Limb (tissue), 2 donors: ENCODE measurements around the gene GORASP1.

Experiments
- DNase-seq, 2 donors: peaks; one replicate each; pipeline ENCODE4 v3.0.0-alpha.2; 2016; ENCODE audit errors: extremely low spot score in 2 of 2

Gene GORASP1

DNA sequence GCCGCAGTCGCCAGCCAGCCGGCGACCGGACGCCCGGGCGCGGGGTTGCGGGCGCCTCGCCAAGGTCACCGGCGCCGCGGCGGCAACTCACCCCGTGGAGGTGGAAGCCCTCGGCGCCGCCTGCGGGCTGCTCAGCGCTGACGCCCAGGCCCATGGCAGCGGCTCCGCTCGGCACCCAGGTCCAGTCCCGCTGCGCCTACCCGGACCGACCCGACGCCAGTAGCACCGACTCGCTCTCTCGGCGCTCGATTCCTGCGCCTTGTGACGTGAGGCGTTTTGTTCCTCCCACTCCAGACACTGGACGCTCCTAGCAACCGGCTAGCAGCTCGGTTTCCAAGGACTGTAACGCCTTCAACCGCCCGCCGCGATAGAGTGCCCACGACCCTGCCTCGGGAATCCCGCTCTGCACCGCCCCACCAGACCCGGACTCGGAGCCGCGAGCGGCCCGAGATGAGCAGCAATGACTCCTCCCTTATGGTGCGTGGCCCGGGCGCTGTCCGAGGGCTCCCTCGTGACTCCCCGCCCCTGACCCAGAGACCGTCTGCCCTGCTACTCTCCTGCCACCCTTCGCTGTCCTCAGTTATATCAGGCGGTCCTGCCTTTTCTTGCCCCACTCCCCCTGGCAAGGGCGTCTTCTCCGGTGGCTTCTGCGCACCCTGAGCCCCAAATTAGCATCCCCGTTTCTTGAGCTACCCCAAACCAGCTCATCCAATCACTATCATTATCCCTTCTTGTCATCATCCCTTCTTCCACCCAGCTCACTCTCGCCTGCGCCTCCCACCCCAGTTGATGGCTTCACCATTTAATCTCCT is at the start of gene GORASP1, which contains the start of gene TTC21A:
GORASP1 (minus strand) TSS at position 240 of the 812 bp plus-strand sequence; CDS start at position 154, 86 bp downstream.
TTC21A (plus strand) TSS at position 293 of the 812 bp plus-strand sequence; CDS start at position 451, 158 bp downstream.
- DNase-seq = peak; percentile 91 to 92

DNA sequence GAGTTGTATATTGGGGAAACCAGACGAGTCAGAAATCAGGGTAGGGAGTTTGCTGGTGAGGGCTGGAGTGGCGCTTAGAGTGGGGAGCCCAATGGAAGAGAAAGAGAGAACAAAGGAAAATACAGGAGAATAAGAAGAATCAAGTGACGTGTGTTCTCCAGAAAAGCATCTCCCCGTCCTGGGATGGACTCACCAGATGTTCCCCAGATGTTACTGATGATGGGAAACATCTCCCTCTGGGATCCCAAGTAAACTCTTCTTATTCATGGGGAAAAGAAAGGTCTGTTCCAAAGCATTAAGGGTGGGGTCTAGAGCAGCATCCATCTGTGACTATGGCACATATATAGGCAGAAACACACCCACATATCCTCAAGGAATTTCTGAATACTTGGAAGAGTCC is 49.0 kb upstream of the GORASP1 start:
- no peak for DNase-seq

DNA sequence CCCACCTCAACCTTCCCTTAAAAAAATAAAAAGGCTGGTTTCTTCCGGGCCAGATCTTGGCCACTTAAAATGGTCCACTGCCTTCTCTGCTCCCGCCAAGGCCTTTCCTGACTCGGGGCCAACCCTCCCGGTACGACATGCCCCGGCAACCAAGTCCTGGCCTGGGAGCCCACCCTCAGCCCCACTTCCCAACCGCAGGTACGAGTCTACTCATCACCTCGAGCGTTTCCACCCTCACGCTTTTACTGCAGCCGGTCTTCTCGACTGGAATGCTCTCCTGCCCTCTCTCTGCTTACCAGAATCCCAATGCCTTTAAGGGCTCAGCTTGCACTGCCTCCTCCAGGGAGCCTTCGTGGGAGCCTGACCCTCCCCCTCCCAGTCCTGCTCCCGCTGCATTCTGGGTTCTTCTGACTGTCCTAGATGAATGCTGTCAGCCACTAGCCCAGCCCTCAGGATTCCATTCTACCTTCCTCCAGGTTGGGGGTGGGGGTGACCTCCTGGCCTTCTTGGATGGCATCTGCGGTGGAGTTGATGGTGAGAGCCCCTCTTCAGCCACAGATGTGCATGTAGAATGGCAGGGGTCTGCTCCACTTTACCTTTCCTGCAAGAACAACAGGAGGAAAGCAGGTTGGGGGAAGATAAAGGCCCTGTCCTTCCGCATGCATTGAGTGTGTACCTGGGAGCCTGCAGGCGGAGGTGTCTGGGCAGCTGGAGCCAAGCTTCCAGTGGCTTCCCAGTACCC is 47.0 kb upstream of the GORASP1 start:
- DNase-seq = peak in 1 of 2 donors; percentile 46

DNA sequence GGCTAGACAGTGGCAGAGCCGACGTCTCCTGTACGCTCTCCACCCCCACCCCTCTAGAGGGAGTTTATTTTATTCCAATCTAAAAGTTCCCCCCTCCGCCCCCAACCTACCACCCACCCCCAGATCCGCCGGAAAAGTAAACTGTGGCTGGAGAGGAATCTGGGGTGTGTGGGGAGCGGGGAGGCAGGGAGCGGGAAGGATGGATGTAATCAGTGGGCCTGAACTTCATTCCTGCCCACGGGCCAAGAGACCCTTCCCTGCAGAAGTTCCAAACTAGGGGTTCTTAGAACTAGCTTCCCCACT is 46.5 kb upstream of the GORASP1 start:
- DNase-seq = no peak

DNA sequence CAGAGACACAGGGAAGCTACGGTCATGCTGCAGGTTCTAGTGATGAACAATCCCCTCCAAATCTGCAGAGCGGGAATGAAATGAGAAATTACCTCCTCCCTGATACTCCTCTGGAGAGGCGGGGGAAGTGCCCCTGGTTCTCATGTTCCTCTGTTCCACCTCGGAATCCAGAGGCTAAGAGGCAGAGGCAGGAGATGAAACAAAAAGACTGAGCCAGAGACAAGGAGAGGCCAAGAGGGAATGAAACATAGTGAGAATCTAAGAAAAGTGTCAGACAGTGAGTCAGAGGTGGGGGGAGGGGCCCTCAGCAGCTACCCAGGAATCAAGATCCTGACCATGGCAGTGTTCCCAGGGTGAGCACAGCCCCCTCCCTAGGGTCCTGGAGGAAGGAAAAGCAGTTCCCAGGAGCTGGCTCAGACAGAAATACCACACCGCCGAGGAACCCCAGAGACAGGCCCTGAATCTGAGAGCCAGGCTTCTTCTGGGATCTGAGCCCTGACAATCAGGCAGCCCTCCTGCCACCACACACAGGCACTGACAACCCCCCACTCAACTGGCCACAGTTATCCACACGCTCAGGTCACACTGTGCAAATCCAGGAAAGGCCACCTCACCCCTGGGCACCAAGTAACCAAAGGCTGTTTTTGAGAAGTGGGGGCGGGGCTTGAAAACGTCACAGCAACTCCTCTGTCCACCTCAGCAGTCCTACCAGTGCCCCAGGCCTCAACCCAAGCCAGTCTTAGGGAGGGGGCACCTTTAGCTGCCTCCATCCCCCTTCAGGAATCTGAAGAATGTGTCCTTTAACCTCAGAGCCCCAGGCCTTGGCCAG is 43.6 kb upstream of the GORASP1 start:
- DNase-seq = peak; percentile 51 to 80

DNA sequence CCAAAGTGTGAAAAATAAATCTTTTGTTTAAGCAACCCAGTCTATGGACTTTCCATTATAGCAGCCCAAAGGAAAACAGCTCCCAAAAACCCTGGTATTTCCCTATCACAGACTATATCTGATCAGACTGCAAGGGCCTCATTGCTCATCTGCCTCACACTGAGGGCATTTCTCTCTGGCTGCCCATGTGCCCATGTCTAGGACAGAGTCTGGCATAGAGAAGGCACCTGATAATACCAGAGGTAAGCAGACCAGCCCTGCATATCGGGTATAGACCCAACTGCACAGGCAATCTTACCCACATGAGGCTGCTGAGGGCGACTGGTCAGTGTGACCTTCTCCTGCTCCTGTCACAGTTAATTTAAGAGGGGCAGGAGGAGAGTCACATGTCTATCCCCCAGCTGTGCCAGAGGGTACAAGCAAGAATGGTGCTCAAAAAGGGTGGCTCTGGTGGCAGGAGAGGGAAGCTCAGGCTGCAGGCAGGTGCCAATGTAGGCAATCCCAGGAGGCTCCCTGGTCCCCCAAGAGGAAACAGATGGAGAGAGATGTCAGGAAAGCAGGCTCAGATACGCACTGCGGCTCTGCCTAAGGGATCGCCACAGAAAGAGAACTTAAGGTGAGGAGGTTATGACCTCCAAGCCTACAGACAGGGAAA is 42.8 kb upstream of the GORASP1 start:
- DNase-seq = no peak

DNA sequence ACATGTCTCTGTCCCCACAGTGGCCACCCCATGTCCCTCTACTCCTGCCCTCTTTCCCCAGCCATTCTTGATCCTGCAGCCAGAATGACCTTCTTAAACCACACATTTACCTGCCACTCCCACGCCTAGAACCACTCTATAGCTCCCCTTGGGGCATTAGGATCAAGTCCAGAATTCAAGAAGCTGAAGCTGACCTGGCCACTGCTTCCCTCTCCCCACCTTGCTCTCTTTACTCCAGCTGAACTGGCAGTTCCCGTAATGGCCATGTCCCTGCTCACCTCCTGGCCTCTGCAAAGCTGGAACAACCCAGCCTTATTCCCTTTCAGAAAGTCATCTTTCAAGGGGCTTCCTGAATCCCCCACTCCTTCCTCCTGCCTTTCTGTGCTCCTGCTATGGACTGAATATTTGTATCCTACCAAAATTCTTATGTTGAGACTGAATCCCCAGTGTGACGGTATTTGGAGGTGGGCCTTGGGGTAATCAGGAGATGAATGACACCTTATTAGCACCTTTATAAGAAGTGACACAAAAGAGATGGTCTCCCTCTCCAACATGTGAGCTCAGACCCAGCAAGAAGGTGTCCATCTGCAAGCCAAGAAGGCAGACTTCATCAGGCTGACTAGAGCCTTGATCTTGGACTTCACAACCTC is 42.2 kb upstream of the GORASP1 start:
- no peak for DNase-seq

DNA sequence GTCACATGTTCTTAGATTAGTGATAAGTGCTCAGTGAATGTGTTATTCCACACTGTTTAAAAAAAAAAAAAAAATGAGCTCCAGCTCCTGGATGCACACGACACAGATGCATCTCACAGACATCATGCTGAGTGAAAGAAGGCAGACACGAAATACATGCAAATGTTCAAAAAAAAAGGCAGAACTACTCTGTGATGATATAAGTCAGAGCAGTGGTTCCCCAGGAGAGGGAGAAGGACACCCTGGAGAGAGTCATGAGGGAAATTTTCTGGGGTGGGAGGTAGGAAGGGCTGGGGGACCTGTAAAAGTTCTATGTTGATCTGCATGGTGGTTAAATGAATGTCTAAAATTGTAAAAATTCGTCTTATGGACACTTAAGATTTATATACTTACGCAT is 41.6 kb upstream of the GORASP1 start:
- DNase-seq = no peak

DNA sequence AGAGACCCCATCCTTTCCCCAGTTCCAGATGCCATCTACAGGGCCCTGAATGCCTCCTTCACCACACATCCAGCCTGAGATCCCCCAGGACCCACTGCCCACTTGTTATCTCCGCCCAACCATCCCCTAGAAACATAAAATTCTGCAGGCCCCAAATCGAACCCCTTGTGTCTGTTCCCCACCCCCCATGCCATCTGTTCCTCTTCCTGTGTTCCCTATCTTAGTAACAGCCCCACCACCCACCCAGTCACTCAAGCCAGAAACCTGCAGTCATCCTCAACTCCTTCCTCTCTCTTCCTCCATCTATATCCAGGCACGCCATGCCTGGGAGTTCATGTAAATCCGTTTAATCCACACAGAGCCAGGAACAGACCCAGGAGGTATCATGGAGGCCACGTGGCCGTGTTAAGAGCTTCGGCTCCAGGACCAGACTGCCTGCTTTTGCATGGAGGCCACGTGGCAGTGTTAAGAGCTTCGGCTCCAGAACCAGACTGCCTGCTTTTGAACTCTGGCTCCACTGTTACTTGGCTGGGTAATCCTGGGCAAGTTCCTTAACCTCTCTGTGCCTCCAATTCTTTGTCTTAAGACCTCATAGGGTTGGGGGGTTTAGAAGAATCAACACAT is 41.1 kb upstream of the GORASP1 start:
- DNase-seq = no peak

DNA sequence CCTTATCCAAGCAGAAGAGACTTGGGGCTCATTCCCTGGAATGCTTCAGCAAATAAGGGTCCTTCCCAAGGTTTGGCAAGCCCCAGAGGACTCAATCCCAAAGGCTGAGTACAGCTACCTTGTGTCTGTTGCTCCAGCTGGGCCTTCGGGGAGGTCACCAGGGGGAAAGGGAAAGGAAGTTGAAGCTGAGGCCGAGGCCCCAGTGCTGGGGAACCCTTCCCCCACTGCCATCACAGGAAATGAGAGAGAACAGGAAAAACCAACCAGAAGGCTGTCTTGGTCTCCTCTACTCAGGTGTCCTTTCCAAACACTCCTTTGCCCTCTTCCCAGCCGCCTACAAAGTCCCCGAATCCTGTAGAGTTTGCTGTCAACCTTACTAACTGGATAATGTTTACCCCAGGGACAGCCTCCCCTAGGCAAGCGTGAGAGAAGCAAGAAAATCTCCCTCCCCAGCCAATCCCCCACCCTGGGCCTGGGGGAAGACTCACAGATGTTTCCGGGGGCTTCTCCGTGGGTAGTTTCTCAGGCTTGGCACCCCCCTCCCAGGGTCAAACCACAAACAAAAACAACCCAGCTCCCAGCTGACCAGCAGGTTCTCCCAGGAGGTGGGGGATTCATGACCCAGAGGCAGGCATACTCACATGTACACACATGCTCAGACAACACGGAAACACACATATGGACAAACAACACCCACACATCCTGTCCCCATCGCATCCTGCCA is 40.4 kb upstream of the GORASP1 start:
- DNase-seq = no peak

DNA sequence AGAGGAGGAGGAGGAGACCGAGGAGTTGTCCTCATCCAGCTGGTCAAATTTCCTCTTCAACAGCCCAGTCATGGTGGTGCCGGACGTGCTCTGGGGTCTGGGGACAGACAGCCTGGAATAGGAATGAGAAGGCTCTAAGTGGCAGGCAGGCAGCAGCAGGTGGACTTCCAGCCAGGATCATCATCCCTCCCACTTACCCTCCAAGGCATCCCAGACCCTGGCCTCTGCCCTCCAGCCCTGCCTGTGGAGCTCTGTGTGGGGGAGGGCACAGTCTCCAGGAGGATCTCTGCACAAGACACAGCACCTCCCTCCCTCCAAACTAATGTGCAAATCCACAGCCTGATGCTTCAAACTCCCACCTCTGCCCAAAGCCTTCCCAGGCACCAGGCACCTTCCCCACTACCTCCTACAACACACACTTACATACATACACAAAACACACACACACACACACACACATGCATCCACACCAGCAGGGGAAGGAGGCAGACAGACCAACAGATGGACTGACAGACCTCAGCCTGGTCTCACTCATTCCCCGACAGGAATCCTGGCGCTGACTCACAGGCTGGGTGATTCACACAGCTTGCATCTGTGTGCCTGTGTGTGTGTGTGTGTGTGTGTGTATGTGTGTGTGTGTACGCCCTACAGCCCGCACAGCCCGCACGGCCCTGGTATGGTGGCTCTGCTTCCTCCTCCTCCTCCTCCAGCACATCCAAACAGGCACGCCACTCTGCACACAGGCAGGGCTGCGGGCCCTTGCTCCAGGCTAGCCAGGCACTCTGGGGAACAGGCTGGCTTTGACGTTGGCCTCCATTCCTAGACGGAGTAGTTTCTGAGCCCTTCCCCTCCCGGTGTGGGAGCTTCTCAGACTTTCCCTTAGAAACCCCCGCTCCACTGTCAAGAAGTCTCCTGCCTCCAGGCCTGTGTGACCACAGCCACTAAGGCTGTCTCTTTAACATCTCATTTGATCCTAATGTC is 39.5 kb upstream of the GORASP1 start:
- DNase-seq = peak; percentile 43 to 73

DNA sequence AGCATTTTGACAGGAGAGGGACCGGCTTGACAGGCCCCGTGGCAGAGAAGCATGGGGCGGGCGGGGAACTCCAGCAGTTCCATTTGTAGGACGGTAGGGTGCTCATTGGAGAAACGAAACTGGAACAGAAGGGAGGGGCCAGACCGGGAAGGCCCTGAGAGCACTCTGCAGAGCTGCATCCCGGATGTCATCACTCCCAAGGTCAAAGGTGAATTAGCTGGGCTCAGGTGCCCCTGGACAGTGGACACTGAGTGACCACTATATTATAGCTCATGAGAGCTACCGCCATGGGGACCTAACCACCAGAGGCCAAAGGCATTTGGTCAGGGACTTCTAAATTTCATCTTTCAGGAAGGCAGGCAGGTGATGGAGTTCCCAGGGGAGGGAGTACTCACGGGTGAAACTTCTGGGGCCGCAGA is 38.7 kb upstream of the GORASP1 start:
- DNase-seq = no peak

DNA sequence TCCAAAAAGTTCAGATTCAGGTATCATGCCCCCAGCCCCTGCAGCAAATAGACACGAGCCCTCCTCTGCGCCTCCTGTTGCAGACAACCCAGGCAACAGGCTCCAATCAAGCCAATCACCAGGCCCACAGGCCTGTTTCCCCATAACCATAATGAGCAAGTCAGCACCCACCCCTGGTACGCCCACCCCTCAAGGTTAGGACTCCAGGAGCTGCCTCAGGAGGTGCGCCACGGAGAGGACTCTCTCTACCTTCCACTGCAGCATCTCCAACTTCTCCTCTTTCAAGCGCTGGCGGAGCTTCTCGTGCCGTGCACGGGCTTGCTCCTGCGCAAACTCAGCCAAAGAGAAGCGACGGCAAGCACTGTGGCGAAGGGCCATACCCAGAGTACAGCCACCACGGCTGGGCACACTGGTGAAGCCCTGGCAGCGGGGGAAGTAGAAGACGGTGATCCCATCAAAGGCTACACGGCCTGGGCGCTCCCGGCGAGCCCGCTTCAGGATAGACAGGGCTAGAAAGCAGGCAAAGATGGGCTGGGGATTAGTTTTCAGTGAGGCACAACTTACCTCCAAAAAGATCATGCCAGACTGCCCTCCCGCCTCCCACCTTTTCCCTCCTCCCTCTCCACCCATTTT is 37.4 kb upstream of the GORASP1 start:
- DNase-seq = no peak

DNA sequence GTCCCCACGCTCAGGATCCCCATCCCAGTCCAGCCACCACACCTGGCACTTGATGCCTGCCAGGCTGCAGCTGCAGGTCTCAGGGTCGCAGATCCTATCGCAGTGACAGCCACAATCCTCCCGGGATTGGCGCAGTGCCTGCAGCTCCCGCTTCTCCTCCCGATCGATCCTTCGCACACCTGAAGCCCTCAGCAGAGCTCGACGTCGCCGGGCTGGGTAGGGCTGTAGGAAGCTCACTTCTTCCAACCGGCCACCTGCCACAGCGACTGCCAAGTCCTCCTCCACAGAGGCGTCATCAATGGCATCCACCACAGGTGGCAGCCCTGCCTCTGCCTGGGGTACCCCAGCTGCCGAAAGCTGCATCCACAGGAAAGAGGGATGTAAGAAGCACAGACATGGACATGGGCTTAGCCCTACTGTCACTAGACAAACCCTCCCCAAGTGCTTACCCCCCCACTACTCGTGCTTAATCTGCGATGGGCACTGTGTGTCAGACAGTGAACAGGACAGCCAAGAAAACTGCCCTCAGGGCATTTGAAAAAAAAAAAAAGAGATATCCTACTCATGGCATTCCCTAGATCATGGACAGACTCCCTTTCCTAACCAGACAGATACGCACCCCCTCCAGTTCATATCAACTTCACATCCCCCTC is 36.8 kb upstream of the GORASP1 start:
- DNase-seq = no peak

DNA sequence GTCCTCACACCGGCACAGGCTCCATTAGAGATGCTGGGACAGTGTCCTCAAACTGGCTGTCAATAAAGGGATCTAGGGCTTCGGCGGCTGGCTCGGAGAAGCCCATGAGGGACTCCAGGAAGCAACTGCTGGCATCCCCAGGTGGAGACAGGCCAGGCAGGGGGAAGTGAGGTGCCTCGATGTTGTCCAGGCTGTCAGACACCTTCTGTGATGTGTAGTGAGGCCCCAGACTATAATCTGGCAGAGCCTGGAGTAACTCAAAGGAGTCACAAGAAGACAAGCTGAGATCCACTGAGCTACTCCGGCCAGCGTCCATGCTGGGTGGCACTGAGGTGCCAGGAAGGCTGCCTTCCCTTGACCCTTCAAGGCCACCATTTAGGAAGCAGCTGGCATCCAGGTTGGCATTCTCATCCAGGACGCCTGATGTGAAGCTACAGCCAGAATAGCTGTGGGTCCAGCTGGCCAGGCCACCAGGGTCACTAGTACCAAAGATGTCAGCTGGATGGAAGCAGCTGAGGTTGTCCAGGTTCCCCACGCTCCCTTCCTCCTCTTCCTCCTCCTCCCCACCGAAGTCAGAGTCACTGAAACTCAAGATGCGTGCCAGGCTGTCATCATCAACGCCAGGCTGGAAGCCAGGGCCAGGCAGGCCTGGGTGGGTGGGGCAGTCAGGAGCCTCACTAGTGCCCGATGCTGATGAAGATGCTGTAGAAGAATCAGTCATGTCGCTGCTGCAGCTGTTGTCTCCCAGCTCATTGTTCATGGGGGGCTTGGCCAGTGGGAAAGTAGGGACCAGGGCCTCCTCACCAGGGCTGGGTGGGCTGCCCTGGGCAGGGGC is 35.8 kb upstream of the GORASP1 start:
- DNase-seq = no peak

DNA sequence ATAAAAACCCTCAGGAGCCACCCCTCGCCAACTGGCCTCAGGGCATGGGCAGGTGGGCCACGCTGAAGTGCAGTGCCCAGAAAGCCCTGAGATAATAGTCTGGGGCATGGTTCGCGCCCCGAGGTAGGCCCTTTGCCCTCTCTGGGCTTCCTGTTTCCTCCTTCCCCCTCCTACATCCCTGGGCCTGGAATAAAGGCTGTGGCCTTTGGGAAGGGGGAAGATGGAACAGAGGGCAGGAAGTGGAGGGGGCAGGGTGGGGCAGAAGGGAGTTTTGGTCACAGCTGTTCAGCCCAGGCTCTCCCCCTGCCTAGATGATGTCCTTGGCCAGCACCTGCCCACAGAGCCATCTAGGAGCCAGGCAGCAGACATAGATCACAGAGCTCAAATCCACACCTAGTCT is 34.6 kb upstream of the GORASP1 start:
- DNase-seq = no peak
